K562 (cell line): ENCODE measurements around the gene LAMB1. TPM values are rescaled to one million over a fixed set of nuclear protein-coding genes. Genes with fewer than 3 reads are reported as not detected.
A peak's percentile ranks its signal among the peaks of the same experiment; 100 is the strongest.

ENCODE experiments used
- ATF1 ChIP-seq, 2 experiments: fragments of 450-650 bp in 1 of 2; IDR thresholded peaks; 2 replicates each; pipeline ENCODE4 v1.6.1; 2016; ENCODE audit warnings: missing compliant biosample characterization in 1 of 2, missing genetic modification characterization in 1 of 2
- CEBPB ChIP-seq: fragments of 450-650 bp; IDR thresholded peaks from 2 replicates; pipeline ENCODE4 v1.6.1; 2016; ENCODE audit warnings: missing genetic modification characterization, missing compliant biosample characterization
- EGR1 ChIP-seq: fragments of 450-650 bp; conservative IDR thresholded peaks from 2 replicates; pipeline ENCODE4 v1.6.1; 2017; ENCODE audit warnings: mild to moderate bottlenecking
- KHSRP ChIP-seq: fragments of 450-650 bp; IDR thresholded peaks from 2 replicates; pipeline ENCODE4 v1.6.1; 2017
- KLF10 ChIP-seq: fragments of 250-450 bp; sonication (Bioruptor Pico); IDR thresholded peaks from 2 replicates; pipeline ENCODE4 v1.6.1; 2021; ENCODE audit warnings: matching md5 sums
- MTA1 ChIP-seq: fragments of 450-650 bp; IDR thresholded peaks from 2 replicates; pipeline ENCODE4 v1.6.1; 2017; ENCODE audit warnings: borderline replicate concordance
- POLR2A ChIP-seq: fragments of 450-650 bp; conservative IDR thresholded peaks from 2 replicates; pipeline ENCODE4 v1.6.1; 2016
- RFX5 ChIP-seq: IDR thresholded peaks from 2 replicates; pipeline ENCODE4 v1.6.1; 2011; ENCODE audit warnings: low read depth, mild to moderate bottlenecking, improper control_type of control experiment, low read length
- SMARCE1 ChIP-seq: fragments of 450-650 bp; IDR thresholded peaks from 2 replicates; pipeline ENCODE4 v1.7.1; 2016; ENCODE audit warnings: mild to moderate bottlenecking
- SNIP1 ChIP-seq: fragments of 450-650 bp; IDR thresholded peaks from 2 replicates; pipeline ENCODE4 v1.7.1; 2017; ENCODE audit warnings: low read depth, mild to moderate bottlenecking
- TBL1XR1 ChIP-seq, 2 experiments: IDR thresholded peaks; 2 replicates each; pipeline ENCODE4 v1.6.1; 2012; ENCODE audit warnings: improper control_type of control experiment in 2 of 2, low read length in 2 of 2, mild to moderate bottlenecking in 1 of 2
- ZNF41 ChIP-seq: fragments of 250-450 bp; sonication (Bioruptor Pico); conservative IDR thresholded peaks from 2 replicates; pipeline ENCODE4 v1.4.0; 2020; ENCODE audit warnings: mild to moderate bottlenecking
- polyA plus RNA-seq, 8 experiments: library from polyadenylated mRNA; depleted of rRNA in 4 of 8; stranded (reverse) in 5 of 8; unstranded in 3 of 8; fragments of >200 nt; fragmentation: Nextera tagmentation in 2 of 8; fragmentation: Illumina TruSeq in 1 of 8; extraction: Ambion mirVana in 2 of 8; extraction: Trizol in 1 of 8; gene quantifications; 2 replicates each; pipeline versions ENCODE4 v1.2.1 to v1.2.3, GENCODE V29; 2011 to 2014; ENCODE audit warnings: inconsistent platforms in 1 of 8, missing spikeins in 1 of 8
- total RNA-seq, 7 experiments: library from RNA; depleted of rRNA in 6 of 7; stranded (reverse); fragments of >200 nt in 6 of 7; fragmentation: Illumina TruSeq in 2 of 7; extraction: Trizol in 2 of 7; gene quantifications; 2 replicates each; pipeline versions ENCODE4 v1.2.1 to v1.2.3, GENCODE V29; 2011 to 2021; ENCODE audit warnings: low replicate concordance in 1 of 7
- TF ChIP-seq, protein P1 (sequence below): fragments of 450-650 bp; formaldehyde crosslinking; IDR thresholded peaks from 2 replicates; pipeline ENCODE4 v1.4.0; 2022; ENCODE audit warnings: missing genetic modification characterization
- TF ChIP-seq, protein P2 (sequence below), 2 experiments: fragments of 450-650 bp; conservative IDR thresholded peaks; 2 replicates each; pipeline ENCODE4 v1.6.1; 2017; ENCODE audit warnings: mild to moderate bottlenecking in 2 of 2, moderate library complexity in 2 of 2
- TF ChIP-seq, protein P3 (sequence below), 2 experiments: IDR thresholded peaks; 2 replicates each; pipeline ENCODE4 v1.6.1; 2012; ENCODE audit warnings: improper control_type of control experiment in 2 of 2, low read depth in 2 of 2, low read length in 2 of 2, borderline replicate concordance in 1 of 2

LAMB1 gene
- total and polyA plus RNA-seq, 9 of the 15 experiments (the other 6 are each of a cell fraction or from before 2014, with no cell fraction given): 6.0 to 17.7 (median 12.3) TPM

DNA sequence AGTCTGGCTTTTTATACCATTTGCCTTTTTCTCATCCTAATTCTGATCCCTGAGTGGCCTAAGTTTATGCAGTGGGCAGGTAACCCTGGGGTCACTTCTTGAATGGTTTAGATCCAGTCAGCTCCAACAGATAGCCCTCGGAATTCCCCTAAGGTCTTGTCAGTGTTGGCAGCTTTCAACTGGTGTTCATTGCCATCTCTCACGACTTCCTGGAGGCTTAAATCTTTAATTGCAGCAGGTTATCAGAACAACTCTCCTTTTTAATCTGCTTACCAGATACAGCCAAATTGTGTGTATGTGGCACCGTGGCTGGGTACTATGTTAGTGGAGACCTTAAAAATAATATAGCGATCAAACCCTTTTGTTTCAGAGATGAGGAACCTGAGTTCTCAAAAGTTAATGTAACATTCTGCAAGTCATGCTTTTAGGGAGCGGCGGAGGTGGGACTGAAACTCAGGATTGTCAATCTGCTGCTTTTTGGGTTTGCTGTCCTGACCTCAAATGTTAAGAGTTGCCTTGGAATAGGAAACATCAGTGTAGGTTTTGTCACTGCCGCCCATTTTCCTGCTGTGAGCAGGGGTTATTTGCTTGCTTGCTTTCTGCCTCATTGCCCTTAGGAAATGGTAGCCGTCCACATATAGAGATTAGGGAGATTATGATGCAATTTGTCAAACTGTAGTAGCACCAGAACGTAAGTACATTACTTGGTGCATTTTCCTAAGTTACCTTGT, 111.2 kb downstream of the LAMB1 start (continued):
- TF ChIP-seq, protein P1, sequence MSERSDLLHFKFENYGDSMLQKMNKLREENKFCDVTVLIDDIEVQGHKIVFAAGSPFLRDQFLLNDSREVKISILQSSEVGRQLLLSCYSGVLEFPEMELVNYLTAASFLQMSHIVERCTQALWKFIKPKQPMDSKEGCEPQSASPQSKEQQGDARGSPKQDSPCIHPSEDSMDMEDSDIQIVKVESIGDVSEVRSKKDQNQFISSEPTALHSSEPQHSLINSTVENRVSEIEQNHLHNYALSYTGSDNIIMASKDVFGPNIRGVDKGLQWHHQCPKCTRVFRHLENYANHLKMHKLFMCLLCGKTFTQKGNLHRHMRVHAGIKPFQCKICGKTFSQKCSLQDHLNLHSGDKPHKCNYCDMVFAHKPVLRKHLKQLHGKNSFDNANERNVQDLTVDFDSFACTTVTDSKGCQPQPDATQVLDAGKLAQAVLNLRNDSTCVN: peak; percentile 78; the same call in 1 of the 2 replicates
- no peak for TF ChIP-seq ZNF41
- TF ChIP-seq TBL1XR1 (IDR thresholded peaks at IDR 0.05; ENCODE audit: low read length in 2 of 2): peak in 1 of 2 experiments; percentile 7; a peak in 1 of 4 replicates
- no peak for TF ChIP-seq ATF1 (CRISPR knock-in tag; IDR thresholded peaks at IDR 0.05)
- TF ChIP-seq ATF1 (tag; IDR thresholded peaks at IDR 0.05): no peak
- no peak for TF ChIP-seq POLR2A
- TF ChIP-seq CEBPB (tag): peak; percentile 97
- TF ChIP-seq KHSRP: 0 out of 2 replicates have a peak, but pooled peaks have one; percentile 14
- no peak; the same call in 1 of the 2 replicates for TF ChIP-seq SMARCE1
- TF ChIP-seq RFX5: no peak
- no peak for TF ChIP-seq KLF10 (CRISPR knock-in tag)
- TF ChIP-seq SNIP1: no peak
- 0 out of 2 replicates have a peak, but pooled peaks have one; percentile 19 for TF ChIP-seq MTA1
- TF ChIP-seq, protein P2, sequence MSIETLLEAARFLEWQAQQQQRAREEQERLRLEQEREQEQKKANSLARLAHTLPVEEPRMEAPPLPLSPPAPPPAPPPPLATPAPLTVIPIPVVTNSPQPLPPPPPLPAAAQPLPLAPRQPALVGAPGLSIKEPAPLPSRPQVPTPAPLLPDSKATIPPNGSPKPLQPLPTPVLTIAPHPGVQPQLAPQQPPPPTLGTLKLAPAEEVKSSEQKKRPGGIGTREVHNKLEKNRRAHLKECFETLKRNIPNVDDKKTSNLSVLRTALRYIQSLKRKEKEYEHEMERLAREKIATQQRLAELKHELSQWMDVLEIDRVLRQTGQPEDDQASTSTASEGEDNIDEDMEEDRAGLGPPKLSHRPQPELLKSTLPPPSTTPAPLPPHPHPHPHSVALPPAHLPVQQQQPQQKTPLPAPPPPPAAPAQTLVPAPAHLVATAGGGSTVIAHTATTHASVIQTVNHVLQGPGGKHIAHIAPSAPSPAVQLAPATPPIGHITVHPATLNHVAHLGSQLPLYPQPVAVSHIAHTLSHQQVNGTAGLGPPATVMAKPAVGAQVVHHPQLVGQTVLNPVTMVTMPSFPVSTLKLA (conservative IDR thresholded peaks at IDR 0.05): no peak
- TF ChIP-seq, protein P3, sequence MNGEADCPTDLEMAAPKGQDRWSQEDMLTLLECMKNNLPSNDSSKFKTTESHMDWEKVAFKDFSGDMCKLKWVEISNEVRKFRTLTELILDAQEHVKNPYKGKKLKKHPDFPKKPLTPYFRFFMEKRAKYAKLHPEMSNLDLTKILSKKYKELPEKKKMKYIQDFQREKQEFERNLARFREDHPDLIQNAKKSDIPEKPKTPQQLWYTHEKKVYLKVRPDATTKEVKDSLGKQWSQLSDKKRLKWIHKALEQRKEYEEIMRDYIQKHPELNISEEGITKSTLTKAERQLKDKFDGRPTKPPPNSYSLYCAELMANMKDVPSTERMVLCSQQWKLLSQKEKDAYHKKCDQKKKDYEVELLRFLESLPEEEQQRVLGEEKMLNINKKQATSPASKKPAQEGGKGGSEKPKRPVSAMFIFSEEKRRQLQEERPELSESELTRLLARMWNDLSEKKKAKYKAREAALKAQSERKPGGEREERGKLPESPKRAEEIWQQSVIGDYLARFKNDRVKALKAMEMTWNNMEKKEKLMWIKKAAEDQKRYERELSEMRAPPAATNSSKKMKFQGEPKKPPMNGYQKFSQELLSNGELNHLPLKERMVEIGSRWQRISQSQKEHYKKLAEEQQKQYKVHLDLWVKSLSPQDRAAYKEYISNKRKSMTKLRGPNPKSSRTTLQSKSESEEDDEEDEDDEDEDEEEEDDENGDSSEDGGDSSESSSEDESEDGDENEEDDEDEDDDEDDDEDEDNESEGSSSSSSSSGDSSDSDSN (IDR thresholded peaks at IDR 0.05; ENCODE audit: borderline replicate concordance in 1 of 2, low read depth in 2 of 2, low read length in 2 of 2): 0 out of 4 replicates have a peak, but pooled peaks of 1 of the 2 experiments have one; percentile 45
- no peak for TF ChIP-seq EGR1
